Fibroblast of mammary gland (primary cell): ENCODE measurements around the gene GOLGA6L2.
A peak's percentile ranks its signal among the peaks of the same experiment; 100 is the strongest.

Experiments
- DNase-seq: peaks from one replicate; pipeline ENCODE4 v3.0.0-alpha.2; 2010; ENCODE audit warnings: low read depth
- H3K4me3 ChIP-seq: 2 replicates; pipeline ENCODE4 v1.5.1; 2011; ENCODE audit warnings: low read depth, mild to moderate bottlenecking, low read length, moderate library complexity; ENCODE audit not compliant: control insufficient read depth
- CTCF ChIP-seq: conservative IDR thresholded peaks from 2 replicates; pipeline ENCODE4 v1.5.1; 2011; ENCODE audit warnings: low read depth, low read length, inconsistent platforms; ENCODE audit not compliant: control insufficient read depth, insufficient read depth

GOLGA6L2 gene

GRCh38 chr15:23447107-23447500 is at the start of gene GOLGA6L2:
TSS of gene GOLGA6L2 (minus strand) at chr15:23447243. CDS start at chr15:23447181, 62 bp downstream.
- DNase-seq = peak; percentile 12
- TF ChIP-seq CTCF = no peak
- H3K4me3 ChIP-seq = no peak within 1 kb of the TSS

GRCh38 chr15:23484870-23485269 is 37.8 kb upstream of the GOLGA6L2 start:
- DNase-seq = no peak
- H3K4me3 ChIP-seq = no peak overlapping the region
- TF ChIP-seq CTCF = no peak

GRCh38 chr15:23483821-23484299 is 36.8 kb upstream of the GOLGA6L2 start:
- no peak for DNase-seq
- TF ChIP-seq CTCF = no peak
- H3K4me3 ChIP-seq = no peak overlapping the region

- H3K4me3 ChIP-seq = no peak overlapping the region
- no peak for DNase-seq
- TF ChIP-seq CTCF = no peak
Measured at GRCh38 chr15:23482764-23483489, 35.9 kb upstream of the GOLGA6L2 start.

GRCh38 chr15:23482228-23482627 is 35.2 kb upstream of the GOLGA6L2 start:
- DNase-seq = no peak
- H3K4me3 ChIP-seq = no peak overlapping the region
- TF ChIP-seq CTCF = no peak

GRCh38 chr15:23477920-23478319 is 30.9 kb upstream of the GOLGA6L2 start:
- H3K4me3 ChIP-seq = no peak overlapping the region
- no peak for TF ChIP-seq CTCF
- no peak for DNase-seq
